HG03342 (cell line): ENCODE data around the gene EEF1B2.
"Not testable (repeated sequence)": the region's sequence is repeated elsewhere in the genome, so short reads cannot be mapped to it uniquely, and the experiment has no call there.

Experiments
- ATAC-seq: cut with Tn5 transposase; IDR thresholded peaks from one replicate; pipeline ENCODE4 v1.9.1; 2021; ENCODE audit warnings: mild to moderate bottlenecking, moderate library complexity; ENCODE audit not compliant: unreplicated experiment

The EEF1B2 gene

GRCh38 chr2:206159346-206160124 is at the start of gene EEF1B2, which contains the start of gene NDUFS1:
Gene EEF1B2 (plus strand): TSS chr2:206159895. CDS start chr2:206159980, 85 bp downstream.
Gene NDUFS1 (minus strand): TSS chr2:206159444. CDS start chr2:206153678, 5,766 bp downstream.
- ATAC-seq: peak; percentile 86

GRCh38 chr2:206112108-206112507 is 47.6 kb upstream of the EEF1B2 start:
- ATAC-seq: no peak

- ATAC-seq: no peak
Observed at GRCh38 chr2:206112846-206113547, 46.7 kb upstream of the EEF1B2 start.

GRCh38 chr2:206115026-206115578 is 44.6 kb upstream of the EEF1B2 start:
- no peak for ATAC-seq

GRCh38 chr2:206116278-206116677 is 43.4 kb upstream of the EEF1B2 start:
- no peak for ATAC-seq

DNA sequence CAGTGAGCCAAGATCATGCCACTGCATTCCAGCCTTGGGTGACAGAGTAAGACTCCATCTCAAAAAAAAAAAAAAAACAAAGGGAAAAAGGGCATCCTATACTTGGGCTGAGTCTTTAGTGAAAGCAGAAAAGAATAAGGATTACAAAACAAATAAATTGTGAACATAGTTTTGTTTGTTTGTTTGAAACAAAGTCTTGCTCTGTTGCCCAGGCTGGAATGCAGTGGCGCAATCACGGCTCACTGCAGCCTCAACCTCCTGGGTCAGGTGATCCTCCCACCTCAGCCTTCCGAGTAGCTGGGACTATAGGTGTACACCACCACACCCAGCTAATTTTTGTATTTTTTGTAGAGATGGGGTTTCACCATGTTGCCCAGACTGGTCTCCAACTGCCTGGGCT is 37.1 kb upstream of the EEF1B2 start:
- not testable (repeated sequence) for ATAC-seq

- no peak for ATAC-seq
Observed at GRCh38 chr2:206125901-206126300, 33.8 kb upstream of the EEF1B2 start.

- no peak for ATAC-seq
Observed at GRCh38 chr2:206127656-206128055, 32.0 kb upstream of the EEF1B2 start.

- no peak for ATAC-seq
Observed at GRCh38 chr2:206143451-206143850, 16.2 kb upstream of the EEF1B2 start.

GRCh38 chr2:206144383-206144782 is 15.3 kb upstream of the EEF1B2 start:
- no peak for ATAC-seq

- no peak for ATAC-seq
Observed at GRCh38 chr2:206145665-206146064, 14.0 kb upstream of the EEF1B2 start.

DNA sequence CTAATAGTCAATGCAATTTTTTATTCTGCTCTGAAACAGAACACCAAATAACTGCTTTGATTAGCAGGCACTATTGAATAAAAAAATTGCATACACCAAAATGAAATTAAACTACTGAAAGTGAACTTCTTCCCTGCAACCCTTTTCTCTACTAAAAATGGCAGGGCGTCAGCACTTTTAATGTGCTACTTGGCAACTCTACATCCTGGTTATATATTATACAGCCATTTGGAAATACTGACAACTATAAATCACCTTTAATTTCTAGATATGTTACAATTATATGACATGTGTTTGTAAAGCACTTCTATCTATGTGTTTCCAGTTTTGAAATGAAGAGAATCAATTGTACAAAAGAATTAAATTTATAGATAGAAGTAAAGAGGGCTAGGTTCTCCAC is 10.4 kb upstream of the EEF1B2 start:
- no peak for ATAC-seq

DNA sequence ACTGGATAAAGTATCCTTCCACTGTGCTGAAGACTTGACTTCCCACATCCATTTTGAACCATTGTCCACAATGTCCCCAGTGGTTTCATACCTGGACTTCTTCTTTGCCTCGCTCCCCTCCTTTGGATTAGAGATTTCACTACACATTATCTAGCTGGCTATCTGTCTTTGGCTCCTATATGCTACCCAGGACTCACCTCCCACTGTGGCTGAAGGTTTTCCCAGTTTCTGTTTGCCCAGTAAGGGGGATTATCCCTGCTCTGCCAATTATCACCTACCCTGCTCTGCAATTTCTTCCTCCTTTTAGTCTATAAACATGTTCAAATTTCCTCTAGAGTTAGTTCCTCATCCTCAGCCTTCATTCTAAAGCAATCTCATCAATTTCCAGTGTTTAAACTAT is 9.5 kb upstream of the EEF1B2 start:
- ATAC-seq: no peak

- no peak for ATAC-seq
Observed at GRCh38 chr2:206150631-206151030, 9.1 kb upstream of the EEF1B2 start.

- ATAC-seq: peak; percentile 50
Observed at GRCh38 chr2:206154197-206154596, 5.5 kb upstream of the EEF1B2 start.

GRCh38 chr2:206157014-206157413 is 2.7 kb upstream of the EEF1B2 start:
- not testable (repeated sequence) for ATAC-seq

DNA sequence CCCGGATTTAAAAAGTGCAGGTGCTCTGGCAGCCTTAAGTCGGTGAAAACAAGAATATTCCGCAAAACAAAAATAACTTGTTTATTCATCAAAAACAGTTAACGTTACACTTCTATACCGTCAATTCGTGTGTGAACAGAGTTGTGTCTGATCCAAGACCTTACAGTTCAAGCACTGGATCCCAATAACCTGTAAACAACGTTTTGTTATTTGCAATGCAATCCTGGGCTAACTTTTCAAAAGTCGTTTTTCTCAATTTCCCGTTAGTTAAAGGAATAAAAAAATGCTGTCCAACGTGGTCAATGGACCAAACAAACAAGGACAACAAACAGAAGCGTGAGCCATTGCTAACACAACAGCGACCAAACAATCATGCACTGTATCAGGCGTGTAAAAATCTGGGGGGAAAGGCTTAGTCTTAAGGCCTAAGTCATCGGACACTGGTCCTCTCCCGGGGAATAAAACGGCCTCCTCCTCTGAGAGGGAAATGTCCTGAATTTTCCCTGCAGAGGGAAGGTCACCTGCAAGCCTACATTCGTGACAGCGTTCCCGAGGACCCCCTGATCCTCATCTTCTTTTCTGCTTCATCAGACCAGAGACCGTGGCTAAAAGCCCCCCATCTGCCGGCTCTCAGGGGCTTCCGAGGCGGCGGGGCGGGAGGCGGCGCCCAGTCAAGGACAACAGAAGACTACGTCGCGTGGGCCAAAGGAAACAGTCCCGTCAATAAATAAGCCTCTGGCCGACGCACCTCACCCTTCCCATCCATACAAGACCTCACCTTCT is 941 bp upstream of the EEF1B2 start:
- ATAC-seq: peak; percentile 15

DNA sequence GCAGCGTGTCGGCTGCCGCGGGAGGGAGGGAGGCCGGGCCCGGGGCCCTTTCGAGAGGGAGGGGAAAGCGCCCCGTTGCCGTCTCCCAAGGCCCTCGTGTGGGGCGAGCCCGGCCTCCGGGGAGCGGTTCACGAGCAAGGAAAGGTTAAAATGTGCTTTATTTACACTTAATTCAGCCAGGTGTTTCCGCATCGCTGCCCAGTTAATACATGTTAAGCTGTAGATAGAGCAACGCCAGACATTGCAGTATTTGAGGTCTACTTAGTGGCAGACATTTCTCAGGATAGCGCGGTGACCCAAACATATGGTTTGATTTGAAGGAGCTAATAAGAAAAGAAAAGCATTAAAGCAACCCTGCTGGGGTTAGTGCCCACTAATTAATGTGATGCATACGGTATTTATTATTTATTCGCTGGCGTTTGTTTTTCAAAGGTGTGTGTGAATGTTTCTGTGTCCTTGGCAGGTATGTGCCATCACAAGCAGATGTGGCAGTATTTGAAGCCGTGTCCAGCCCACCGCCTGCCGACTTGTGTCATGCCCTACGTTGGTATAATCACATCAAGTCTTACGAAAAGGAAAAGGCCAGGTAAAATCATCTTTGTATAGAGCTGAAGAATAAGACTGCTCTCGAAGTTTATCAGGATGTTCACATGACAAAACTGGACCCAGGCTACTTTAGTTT is 571 bp downstream of the EEF1B2 start:
- peak; percentile 54 for ATAC-seq

DNA sequence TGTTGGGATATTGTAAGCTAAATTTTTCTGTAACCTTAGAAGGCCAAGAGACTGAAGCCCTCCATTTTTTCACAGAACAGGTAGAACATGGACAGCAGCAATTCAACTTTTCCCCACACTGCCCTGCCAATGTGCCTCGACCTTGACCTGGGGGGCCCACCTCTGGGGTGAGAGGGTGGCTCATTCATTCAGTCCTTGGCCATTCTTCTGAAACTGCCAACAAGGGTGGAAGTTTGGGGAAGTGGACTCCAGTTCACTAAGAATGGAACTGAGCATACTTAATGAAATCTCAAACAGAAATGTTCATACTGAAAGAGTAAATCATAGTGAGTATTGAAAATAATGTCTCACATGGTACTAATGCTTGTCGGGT is 1.1 kb downstream of the EEF1B2 start:
- ATAC-seq: no peak

DNA sequence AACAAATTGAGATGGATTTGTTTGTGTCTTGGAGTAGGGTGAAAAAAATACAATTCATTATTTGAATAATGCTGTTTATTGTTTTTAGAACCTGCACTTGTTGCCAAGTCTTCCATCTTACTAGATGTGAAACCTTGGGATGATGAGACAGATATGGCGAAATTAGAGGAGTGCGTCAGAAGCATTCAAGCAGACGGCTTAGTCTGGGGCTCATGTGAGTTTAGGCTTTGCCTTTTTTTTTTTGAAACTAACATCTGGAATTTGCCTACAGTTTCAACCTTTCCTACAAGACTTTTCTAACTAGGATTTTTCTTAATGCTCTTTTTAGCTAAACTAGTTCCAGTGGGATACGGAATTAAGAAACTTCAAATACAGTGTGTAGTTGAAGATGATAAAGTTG is 2.7 kb downstream of the EEF1B2 start:
- ATAC-seq: not testable (repeated sequence)
